Glutamatergic neuron (in vitro differentiated cells): Measurements from ENCODE around the gene MCTP2. TPM values are rescaled to one million over a fixed set of nuclear protein-coding genes. Genes with fewer than 3 reads are reported as not detected.

Source experiments
- DNase-seq: peaks from one replicate; pipeline ENCODE4 v3.0.0; 2022
- H3K27ac Mint-ChIP-seq: one replicate; pipeline ENCODE4 v1.8.0; 2020; ENCODE audit warnings: mild to moderate bottlenecking, mixed read lengths, inconsistent platforms; ENCODE audit not compliant: unreplicated experiment
- H3K27me3 Mint-ChIP-seq: one replicate; pipeline ENCODE4 v1.8.0; 2020; ENCODE audit warnings: mild to moderate bottlenecking, moderate library complexity, mixed read lengths, inconsistent platforms; ENCODE audit not compliant: unreplicated experiment
- H3K36me3 Mint-ChIP-seq: one replicate; pipeline ENCODE4 v1.8.0; 2020; ENCODE audit warnings: mild to moderate bottlenecking, mixed read lengths, inconsistent platforms; ENCODE audit not compliant: unreplicated experiment
- H3K4me1 Mint-ChIP-seq: one replicate; pipeline ENCODE4 v1.8.0; 2020; ENCODE audit warnings: mild to moderate bottlenecking, low read depth, mixed read lengths, inconsistent platforms; ENCODE audit not compliant: unreplicated experiment
- H3K4me3 Mint-ChIP-seq: one replicate; pipeline ENCODE4 v1.8.0; 2020; ENCODE audit warnings: mild to moderate bottlenecking, mixed read lengths, inconsistent platforms; ENCODE audit not compliant: unreplicated experiment
- H3K9me3 Mint-ChIP-seq: one replicate; pipeline ENCODE4 v1.8.0; 2020; ENCODE audit warnings: mild to moderate bottlenecking, moderate library complexity, mixed read lengths, inconsistent platforms; ENCODE audit not compliant: unreplicated experiment
- total RNA-seq: library from RNA; stranded (reverse); fragmentation: NEBNext Ultra II Directional; extraction: Animal tissue kit (Norgen Biotek cat#: 25700); gene quantifications from one replicate; pipeline ENCODE4 v1.2.1, GENCODE V29; 2021; ENCODE audit not compliant: unreplicated experiment
- TF ChIP-seq, protein P1 (sequence below): fragments of 200-600 bp; sonication (generic); IDR thresholded peaks from one replicate; pipeline ENCODE4 v1.5.0; 2021; ENCODE audit not compliant: partially characterized antibody, unreplicated experiment

The MCTP2 gene
- total RNA-seq, 1 donor from 2014 or later: 0.44 TPM

DNA sequence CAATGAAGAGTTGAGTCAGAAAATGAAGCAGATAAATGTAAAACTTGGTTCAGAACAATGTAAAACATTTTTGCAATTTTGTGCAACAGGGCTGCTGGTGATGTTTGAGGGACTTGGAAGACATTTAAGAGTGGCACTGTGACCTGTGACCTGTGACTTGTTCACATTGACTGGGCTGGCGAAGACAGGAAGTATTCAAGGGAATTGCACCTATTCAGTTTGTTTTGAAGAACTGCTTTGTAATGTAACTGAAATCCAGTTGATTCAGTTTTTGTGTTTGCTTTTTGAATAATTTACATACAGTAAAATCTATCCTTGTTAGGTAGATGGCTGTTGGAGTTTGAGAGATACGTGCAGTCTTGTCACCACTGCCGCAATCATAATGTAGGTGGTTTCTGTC is 35.4 kb downstream of the MCTP2 start:
- Mint-ChIP-seq H3K27me3 (no peaks in the 10 kb centered on the region), H3K9me3 (peaks cover 2% of the 10 kb centered on the region), H3K4me3 (no peak overlapping the region), H3K4me1 (no peaks in the 10 kb centered on the region), H3K27ac (no peak overlapping the region), H3K36me3 (no peaks in the 10 kb centered on the region)
- TF ChIP-seq, protein P1, sequence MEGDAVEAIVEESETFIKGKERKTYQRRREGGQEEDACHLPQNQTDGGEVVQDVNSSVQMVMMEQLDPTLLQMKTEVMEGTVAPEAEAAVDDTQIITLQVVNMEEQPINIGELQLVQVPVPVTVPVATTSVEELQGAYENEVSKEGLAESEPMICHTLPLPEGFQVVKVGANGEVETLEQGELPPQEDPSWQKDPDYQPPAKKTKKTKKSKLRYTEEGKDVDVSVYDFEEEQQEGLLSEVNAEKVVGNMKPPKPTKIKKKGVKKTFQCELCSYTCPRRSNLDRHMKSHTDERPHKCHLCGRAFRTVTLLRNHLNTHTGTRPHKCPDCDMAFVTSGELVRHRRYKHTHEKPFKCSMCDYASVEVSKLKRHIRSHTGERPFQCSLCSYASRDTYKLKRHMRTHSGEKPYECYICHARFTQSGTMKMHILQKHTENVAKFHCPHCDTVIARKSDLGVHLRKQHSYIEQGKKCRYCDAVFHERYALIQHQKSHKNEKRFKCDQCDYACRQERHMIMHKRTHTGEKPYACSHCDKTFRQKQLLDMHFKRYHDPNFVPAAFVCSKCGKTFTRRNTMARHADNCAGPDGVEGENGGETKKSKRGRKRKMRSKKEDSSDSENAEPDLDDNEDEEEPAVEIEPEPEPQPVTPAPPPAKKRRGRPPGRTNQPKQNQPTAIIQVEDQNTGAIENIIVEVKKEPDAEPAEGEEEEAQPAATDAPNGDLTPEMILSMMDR: no peak
- no peak for DNase-seq

DNA sequence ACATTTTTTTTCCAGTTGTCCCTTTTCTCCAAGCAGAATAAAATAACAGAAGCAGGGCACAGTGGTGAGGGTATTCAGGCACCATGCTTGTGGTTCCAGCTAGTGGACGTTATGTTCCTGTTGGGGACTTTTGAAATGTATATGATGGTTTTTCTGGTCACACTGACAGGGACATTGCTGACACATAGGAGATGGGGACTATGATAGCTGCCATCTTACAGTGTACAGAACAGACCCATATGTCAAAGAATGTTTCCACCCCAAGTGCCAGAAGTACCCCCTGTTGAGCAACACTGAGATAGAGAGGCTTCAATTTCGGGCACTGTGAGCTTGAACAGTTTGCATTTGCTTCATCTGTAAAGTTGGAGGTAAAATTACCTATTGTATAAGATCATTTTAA is 38.6 kb downstream of the MCTP2 start:
- Mint-ChIP-seq H3K4me3 (no peak overlapping the region), H3K27me3 (no peaks in the 10 kb centered on the region), H3K36me3 (no peaks in the 10 kb centered on the region), H3K9me3 (no peaks in the 10 kb centered on the region), H3K4me1 (no peaks in the 10 kb centered on the region), H3K27ac (no peak overlapping the region)
- TF ChIP-seq, protein P1: no peak
- DNase-seq: no peak

DNA sequence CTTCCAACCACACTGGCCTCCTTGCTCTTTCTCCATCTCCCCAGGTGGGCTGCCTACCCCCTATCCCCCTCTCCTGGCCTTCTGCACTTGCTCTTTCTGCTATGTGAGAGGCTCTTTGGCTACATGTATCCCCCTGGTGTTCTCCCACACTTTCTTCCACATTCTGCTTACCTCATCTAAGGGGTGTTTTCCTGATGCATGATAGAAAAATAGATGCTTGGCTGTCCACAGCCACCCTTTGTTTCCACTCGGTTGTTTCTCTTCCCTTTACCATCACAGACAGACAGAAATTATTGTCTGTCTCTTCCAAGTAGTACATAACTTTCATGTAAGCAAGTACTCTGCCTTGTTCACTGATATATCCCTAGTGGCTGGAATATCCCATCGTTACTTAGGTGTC is 39.2 kb downstream of the MCTP2 start:
- H3K4me3 Mint-ChIP-seq: no peak overlapping the region
- H3K9me3 Mint-ChIP-seq: no peaks in the 10 kb centered on the region
- H3K27me3 Mint-ChIP-seq: no peaks in the 10 kb centered on the region
- no peaks in the 10 kb centered on the region for H3K36me3 Mint-ChIP-seq
- DNase-seq: no peak
- TF ChIP-seq, protein P1: no peak
- H3K27ac Mint-ChIP-seq: no peak overlapping the region
- no peaks in the 10 kb centered on the region for H3K4me1 Mint-ChIP-seq

DNA sequence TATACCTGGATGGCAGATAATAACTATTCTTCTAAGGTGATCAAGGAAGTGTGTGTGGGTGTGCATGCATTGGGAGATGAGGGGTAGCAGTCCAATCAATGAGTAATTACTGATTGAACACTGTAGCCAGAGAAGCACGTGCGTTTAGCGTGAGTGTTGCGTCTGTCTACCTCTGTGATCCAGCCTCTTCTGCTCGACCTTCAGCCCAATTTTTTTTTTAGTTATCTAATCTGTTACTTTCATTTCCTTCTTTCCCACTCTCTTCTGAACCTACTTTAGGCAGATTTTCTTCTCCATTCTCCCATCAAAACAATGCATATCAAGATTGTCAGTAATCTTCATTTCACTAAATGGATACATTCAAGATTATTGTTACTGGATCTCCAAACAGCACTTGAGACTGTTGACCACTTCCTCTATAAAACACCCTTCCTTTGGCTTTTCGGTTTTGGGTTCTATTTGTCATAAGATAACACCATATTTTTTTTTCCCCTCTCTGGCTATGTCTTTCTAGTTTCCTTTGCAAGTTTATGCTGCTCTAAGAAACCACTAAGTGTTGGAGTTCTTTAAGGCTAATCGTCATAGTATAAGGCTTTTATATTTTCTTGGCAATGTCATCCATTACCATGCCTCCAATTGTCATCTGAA is 41.0 kb downstream of the MCTP2 start:
- H3K27me3 Mint-ChIP-seq: no peaks in the 10 kb centered on the region
- H3K4me3 Mint-ChIP-seq: no peak overlapping the region
- no peaks in the 10 kb centered on the region for H3K9me3 Mint-ChIP-seq
- no peaks in the 10 kb centered on the region for H3K36me3 Mint-ChIP-seq
- no peak for DNase-seq
- H3K27ac Mint-ChIP-seq: no peak overlapping the region
- TF ChIP-seq, protein P1: no peak
- H3K4me1 Mint-ChIP-seq: no peaks in the 10 kb centered on the region

DNA sequence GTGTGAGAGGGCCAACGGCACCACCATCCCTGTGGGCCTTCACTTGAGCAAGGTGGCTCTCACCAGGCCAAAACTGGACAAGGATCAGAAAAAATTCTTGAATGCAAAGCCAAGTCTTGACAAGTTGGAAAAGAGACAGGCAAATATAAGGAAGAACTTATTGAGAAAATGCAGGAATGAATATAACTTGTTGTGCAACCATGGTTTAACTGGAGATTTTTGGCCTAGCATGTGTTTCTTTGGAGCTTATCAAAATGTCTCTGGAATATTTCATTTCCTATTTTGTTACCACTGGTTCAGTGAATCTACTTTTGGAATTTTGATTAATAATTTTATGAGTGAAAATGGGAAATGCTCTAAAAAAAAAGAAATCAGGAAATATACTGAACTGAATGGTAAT is 42.5 kb downstream of the MCTP2 start:
- no peak overlapping the region for H3K4me3 Mint-ChIP-seq
- no peak for DNase-seq
- H3K27ac Mint-ChIP-seq: no peak overlapping the region
- no peaks in the 10 kb centered on the region for H3K36me3 Mint-ChIP-seq
- H3K27me3 Mint-ChIP-seq: no peaks in the 10 kb centered on the region
- TF ChIP-seq, protein P1: no peak
- no peaks in the 10 kb centered on the region for H3K9me3 Mint-ChIP-seq
- H3K4me1 Mint-ChIP-seq: no peaks in the 10 kb centered on the region
